GM18502 (cell line): ENCODE data around the gene C12orf50.
"Not testable (repeated sequence)": the region's sequence is repeated elsewhere in the genome, so short reads cannot be mapped to it uniquely, and the experiment has no call there.

Experiments
- ATAC-seq: cut with Tn5 transposase; IDR thresholded peaks from one replicate; pipeline ENCODE4 v1.9.1; 2021; ENCODE audit warnings: mild to moderate bottlenecking; ENCODE audit not compliant: unreplicated experiment, poor library complexity

C12orf50 gene

GRCh38 chr12:88029093-88029665 is at the start of gene C12orf50:
TSS of gene C12orf50 (minus strand) at chr12:88029401. CDS start at chr12:88026962, 2,439 bp downstream.
- ATAC-seq = no peak

GRCh38 chr12:88067301-88067700 is 38.1 kb upstream of the C12orf50 start:
- ATAC-seq = no peak

- peak; percentile 92 for ATAC-seq
Measured at GRCh38 chr12:88063375-88063774, 34.2 kb upstream of the C12orf50 start.

GRCh38 chr12:88062474-88062873 is 33.3 kb upstream of the C12orf50 start:
- peak; percentile 81 for ATAC-seq

- ATAC-seq = no peak
Measured at GRCh38 chr12:88058719-88059077, 29.5 kb upstream of the C12orf50 start.

- no peak for ATAC-seq
Measured at GRCh38 chr12:88057994-88058718, 29.0 kb upstream of the C12orf50 start.

GRCh38 chr12:88056571-88056970 is 27.4 kb upstream of the C12orf50 start:
- no peak for ATAC-seq

GRCh38 chr12:88052686-88053085 is 23.5 kb upstream of the C12orf50 start:
- peak; percentile 71 for ATAC-seq

- no peak for ATAC-seq
Measured at GRCh38 chr12:88044035-88044434, 14.8 kb upstream of the C12orf50 start.

- ATAC-seq = no peak
Measured at GRCh38 chr12:88037770-88038169, 8.6 kb upstream of the C12orf50 start.

- no peak for ATAC-seq
Measured at GRCh38 chr12:88036353-88036965, 7.3 kb upstream of the C12orf50 start.

GRCh38 chr12:88035907-88036289 is 6.7 kb upstream of the C12orf50 start:
- ATAC-seq = peak; percentile 21

GRCh38 chr12:88035271-88035906 is 6.2 kb upstream of the C12orf50 start:
- peak; percentile 99 for ATAC-seq

- not testable (repeated sequence) for ATAC-seq
Measured at GRCh38 chr12:88031161-88031560, 2.0 kb upstream of the C12orf50 start.

- no peak for ATAC-seq
Measured at GRCh38 chr12:88026196-88026595, 3.0 kb downstream of the C12orf50 start.

- ATAC-seq = no peak
Measured at GRCh38 chr12:88017964-88018363, 11.2 kb downstream of the C12orf50 start.

- ATAC-seq = no peak
Measured at GRCh38 chr12:88015825-88016224, 13.4 kb downstream of the C12orf50 start.

- ATAC-seq = no peak
Measured at GRCh38 chr12:88011755-88012154, 17.4 kb downstream of the C12orf50 start.

GRCh38 chr12:88006351-88006750 is 22.9 kb downstream of the C12orf50 start:
- no peak for ATAC-seq

- ATAC-seq = no peak
Measured at GRCh38 chr12:88001327-88001726, 27.9 kb downstream of the C12orf50 start.

- ATAC-seq = peak; percentile 87
Measured at GRCh38 chr12:87995581-87996178, 33.5 kb downstream of the C12orf50 start.
